ENCODE data around the gene FAM237A.

Gene FAM237A

DNA sequence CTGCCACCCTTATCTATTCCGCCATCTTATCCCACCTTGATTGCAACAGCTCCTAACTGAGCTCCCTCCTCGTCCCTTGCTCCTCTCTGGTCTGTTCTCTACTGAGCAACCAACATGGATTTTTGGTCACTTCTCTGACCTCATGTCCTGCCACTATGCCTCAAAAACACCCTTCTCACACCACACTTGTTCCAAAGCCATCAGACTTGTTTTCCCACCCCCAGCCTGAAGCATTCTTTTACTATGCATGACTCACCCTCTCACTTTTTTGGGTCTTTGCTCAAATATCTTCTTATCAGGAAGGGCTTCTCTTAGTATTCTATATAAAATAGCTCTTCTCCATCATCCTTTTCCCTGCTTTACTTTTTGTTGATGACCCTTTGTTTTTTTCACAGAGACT, 2.7 kb upstream of the FAM237A start:
- no peak for TF ChIP-seq GATA2 (IDR thresholded peaks at IDR 0.05; ENCODE audit: low read depth, low read length)
- no peak for TF ChIP-seq GATA3 (IDR thresholded peaks at IDR 0.05; ENCODE audit: low read depth, low read length)

DNA sequence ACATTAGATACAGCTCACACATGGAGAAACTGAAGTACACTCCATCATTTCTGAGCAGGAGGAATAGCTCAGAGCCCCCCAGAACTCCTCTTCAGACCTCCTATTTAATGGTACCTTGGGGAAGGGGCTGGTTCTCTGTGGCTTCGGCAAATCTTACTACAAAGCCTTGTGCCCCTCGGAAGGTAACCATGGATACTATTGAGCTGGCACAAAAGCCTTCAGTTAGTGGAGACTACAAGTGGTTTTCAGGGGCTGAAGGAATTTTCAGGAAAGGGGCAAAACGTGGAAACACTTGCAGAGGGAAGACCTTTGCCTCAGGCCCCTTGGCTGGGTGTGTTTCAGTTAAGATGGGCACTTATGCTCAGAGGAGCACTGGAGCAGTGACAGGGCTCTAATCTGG, 1.1 kb upstream of the FAM237A start:
- TF ChIP-seq GATA2 (IDR thresholded peaks at IDR 0.05; ENCODE audit: low read depth, low read length) (no peak), GATA3 (IDR thresholded peaks at IDR 0.05; ENCODE audit: low read depth, low read length) (no peak)

DNA sequence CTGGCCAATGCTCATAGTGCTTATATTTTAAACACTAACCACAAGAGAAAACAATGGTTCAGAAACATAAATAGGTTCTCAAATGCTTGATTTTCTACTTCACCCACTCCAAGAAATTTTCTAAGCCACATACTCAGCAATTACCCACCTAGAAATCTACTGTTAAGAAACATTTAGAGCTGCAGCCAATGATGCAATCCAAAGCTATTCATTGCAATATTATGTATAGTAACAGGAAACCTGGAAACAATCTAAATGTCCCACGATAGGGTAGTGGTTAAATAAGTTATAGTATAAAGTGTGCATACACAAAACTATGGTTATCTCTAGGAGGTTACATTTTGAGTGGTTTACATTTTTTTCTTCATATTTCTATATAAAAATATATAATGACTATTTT, 5.7 kb downstream of the FAM237A start:
- TF ChIP-seq GATA2 (IDR thresholded peaks at IDR 0.05; ENCODE audit: low read depth, low read length) (no peak), GATA3 (IDR thresholded peaks at IDR 0.05; ENCODE audit: low read depth, low read length) (no peak)

DNA sequence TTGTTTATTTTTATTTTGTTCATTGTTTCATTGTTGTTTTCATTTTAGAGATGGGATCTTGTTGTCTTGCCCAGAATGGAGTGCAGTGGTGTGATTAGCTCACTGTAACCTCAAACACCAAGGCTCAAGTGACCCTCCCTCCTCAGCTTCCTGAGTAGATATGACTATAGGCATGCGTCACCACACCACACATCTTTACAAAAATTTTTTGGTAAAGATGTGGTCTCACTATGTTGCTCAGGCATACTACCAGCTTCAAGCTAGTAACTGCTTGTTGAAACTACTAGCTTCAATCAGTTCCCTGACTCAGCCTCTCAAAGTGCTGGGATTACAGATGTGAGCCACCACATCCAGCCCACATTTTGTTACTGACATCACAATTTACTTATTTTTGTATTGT, 14.8 kb downstream of the FAM237A start:
- no peak for TF ChIP-seq GATA3 (IDR thresholded peaks at IDR 0.05; ENCODE audit: low read depth, low read length)
- no peak for TF ChIP-seq GATA2 (IDR thresholded peaks at IDR 0.05; ENCODE audit: low read depth, low read length)

DNA sequence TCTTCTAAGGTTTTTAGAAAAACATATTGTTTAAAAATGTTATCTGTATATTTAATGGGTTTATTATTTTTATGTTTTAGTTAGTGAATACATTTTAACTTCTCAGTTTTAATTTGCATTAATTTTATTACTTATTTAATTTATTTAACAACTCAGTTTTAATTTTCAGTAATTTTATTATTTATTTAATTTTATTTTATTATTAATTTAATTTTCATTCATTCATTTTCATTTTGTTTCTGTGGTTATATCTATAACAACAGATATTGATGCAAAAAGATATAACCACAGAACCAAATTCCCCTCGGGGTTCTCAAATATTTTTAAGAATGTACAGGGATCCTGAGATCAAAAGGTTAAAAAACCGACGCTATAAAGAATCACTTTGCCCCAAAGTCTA, 23.0 kb downstream of the FAM237A start:
- TF ChIP-seq GATA2 (IDR thresholded peaks at IDR 0.05; ENCODE audit: low read depth, low read length) (no peak), GATA3 (IDR thresholded peaks at IDR 0.05; ENCODE audit: low read depth, low read length) (no peak)

DNA sequence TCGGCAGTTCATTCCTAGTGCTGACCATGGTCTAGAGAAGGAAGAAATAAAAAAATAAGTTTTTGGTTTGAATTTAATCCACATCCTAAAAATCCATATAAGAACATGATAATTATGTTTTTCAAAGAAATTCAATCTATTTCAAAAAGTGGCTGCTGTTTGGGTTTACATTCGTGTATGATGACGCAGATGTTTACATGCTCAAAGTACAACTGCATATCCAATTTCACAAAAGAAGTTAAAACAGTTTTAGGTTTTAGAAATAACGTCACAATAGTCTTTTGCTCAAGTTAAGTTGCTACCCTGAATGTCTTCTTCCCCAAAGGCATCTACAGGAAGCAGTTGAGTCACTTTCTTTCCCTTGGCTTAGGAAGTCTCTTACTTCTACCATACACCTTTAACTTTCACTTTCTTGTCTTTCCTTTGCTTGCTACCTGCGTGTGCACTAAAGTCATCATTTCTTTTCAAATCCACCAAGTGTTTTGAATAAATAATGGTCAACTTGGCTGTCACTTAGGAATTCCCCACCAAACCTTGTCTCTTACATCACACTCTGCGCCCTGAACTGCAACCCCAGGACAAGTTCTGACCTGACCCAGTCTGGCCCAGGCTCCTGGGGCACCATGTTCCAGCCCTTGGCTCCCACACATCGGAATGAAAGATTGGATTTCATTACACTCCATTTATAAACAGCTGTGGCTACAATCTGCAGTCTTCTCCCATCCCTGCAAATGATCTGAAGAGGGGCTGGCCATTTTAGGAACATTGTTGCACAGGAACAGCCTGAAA, 28.4 kb downstream of the FAM237A start:
- no peak for TF ChIP-seq GATA3 (IDR thresholded peaks at IDR 0.05; ENCODE audit: low read depth, low read length)
- no peak for TF ChIP-seq GATA2 (IDR thresholded peaks at IDR 0.05; ENCODE audit: low read depth, low read length)

DNA sequence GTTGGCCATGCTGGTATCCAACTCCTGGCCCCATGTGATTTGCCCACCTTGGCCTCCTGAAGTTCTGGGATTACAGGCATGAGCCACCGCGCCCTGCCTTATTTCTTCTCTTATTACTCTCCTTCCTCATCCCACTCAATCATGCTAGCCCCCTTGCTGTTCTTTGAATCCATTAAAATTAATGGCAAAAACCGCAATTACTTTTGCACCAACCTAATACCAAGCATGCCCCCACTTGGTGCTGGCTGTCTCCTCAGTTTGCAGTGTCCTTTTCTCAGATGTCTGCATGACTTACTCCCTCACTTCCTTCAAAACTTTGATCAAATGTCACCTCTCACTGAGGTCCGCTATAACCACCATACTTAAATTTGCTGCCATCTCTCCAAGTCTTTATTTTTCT, 41.3 kb downstream of the FAM237A start:
- TF ChIP-seq GATA3 (IDR thresholded peaks at IDR 0.05; ENCODE audit: low read depth, low read length) (no peak), GATA2 (IDR thresholded peaks at IDR 0.05; ENCODE audit: low read depth, low read length) (no peak)

DNA sequence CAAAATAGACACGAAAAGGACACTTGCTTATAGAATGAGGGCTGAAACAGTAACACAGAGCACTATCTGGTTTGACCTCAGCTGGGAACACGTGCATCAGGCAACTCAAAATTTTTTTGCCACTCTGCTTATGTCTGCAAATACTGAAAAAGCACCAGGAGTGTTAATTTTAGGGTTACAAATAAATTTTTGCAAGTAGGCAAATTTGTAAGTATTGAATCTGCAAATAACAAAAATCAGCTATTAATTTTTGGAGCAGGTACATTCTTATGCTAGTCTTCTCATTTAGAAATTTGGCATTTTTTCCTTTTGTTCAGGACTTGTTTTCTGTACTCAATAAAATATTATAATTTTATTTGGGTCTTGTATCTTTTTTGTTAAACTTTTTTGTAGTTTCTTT, 46.2 kb downstream of the FAM237A start:
- TF ChIP-seq GATA2 (IDR thresholded peaks at IDR 0.05; ENCODE audit: low read depth, low read length) (no peak), GATA3 (IDR thresholded peaks at IDR 0.05; ENCODE audit: low read depth, low read length) (no peak)

DNA sequence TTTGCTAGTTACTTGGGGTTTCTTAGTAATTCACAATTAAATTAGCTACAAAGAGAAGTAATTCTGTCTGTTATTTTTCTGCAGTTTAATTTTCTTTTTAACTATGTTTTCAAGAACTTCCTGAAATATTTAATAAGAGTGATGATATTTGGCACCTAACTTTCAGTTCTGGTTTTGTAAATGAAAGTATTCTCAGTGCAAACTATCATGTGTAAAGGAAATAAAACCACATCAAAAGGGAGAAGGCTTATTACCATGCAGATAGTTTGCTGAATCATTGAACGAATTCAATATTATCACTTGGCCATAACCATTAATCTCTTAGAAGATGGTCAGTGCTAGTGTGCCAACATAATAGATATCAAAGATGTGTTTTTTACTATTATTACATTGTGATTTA, 46.7 kb downstream of the FAM237A start:
- TF ChIP-seq GATA2 (IDR thresholded peaks at IDR 0.05; ENCODE audit: low read depth, low read length) (no peak), GATA3 (IDR thresholded peaks at IDR 0.05; ENCODE audit: low read depth, low read length) (no peak)

DNA sequence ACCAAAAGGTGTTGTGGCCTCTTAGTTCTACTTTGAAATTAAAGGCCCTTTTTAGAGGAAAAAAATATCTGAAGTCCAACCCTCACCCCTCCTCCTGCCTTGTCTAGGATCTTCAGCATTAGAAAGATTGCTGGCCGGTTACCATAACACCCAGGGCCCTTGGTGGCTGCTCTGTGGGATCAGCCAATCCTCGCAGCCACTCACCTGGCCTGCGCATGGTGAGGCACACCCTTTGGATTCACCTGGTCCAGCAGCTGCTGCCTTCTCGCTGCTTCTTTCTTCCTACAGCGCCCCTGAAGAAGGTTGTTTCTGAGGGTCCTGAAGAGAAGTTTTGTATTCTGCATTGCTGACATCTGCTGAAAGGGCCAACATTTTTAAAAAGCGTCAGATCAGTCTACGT, 50.7 kb downstream of the FAM237A start:
- TF ChIP-seq GATA2 (IDR thresholded peaks at IDR 0.05; ENCODE audit: low read depth, low read length) (no peak), GATA3 (IDR thresholded peaks at IDR 0.05; ENCODE audit: low read depth, low read length) (no peak)

DNA sequence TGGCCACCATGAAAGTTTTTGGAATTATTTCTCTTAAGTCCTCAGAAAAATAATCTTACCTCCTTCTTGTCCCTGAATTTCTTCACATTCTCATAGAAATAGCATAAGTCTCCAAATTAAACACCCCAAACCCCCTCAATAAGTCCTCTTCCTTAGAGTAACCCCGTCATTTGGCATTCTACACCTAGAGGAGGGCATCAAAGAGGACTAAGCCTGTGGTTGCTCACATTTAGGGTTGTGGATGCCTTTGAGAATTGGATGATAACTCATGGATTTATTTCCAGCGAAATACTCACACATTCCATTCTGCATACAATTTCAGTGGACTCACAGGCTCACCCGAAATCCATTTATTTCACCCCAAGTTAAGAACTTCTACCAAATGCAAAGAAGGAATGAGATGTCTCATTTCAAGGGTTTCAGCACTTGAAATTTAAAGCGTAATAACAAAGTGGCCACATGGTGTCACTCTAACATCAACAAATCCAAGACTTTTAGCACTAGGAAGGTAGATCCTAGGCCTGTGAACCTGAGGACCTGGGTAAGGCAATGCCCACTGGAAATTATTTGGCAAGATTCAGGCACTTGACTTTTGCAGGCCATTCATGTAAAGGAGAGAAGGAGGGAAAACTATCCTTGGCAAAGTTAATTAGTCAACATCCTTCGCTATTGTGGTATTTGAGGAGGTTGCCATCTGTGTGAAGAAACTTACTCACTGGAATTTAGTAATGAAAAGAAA, 51.3 kb downstream of the FAM237A start:
- no peak for TF ChIP-seq GATA3 (IDR thresholded peaks at IDR 0.05; ENCODE audit: low read depth, low read length)
- TF ChIP-seq GATA2 (IDR thresholded peaks at IDR 0.05; ENCODE audit: low read depth, low read length) = no peak

DNA sequence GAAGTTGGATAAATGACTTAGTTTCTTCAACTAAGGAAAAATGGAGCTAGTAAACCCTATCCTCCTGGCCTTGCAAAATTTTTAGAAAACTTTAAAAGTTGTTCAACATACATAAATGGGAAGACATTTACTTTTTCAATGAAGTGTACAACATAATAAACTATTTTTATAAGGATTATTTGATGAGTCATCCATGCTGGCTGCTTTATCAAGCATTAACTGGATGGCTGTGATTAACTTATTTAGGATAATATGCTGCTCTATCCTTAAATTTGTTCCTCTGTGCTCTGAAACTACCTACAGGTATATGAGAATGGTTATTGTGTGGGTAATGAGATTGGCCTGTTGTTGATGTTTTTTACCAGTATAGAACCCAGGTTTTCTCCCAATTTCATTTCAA, 54.6 kb downstream of the FAM237A start:
- TF ChIP-seq GATA2 (IDR thresholded peaks at IDR 0.05; ENCODE audit: low read depth, low read length) (no peak), GATA3 (IDR thresholded peaks at IDR 0.05; ENCODE audit: low read depth, low read length) (no peak)

DNA sequence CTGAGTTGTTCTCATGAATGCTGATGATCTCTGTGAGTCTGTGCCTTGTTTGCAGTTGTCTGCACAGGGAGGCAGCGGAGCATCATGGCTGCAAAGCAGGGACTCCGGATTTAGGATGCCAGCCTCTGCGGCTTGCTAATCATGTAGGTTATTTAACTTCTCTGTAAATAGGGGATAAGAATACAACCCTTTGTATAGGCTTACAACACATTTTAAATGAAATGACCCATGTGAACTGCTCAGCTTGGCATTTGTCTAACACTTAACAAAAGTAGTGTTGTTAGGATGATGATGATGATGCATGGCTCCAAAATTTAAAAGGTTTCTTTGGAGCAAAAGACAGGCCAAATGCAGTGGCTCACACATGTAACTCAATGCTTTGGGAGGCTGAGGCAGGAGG, 56.5 kb downstream of the FAM237A start:
- TF ChIP-seq GATA3 (IDR thresholded peaks at IDR 0.05; ENCODE audit: low read depth, low read length) (no peak), GATA2 (IDR thresholded peaks at IDR 0.05; ENCODE audit: low read depth, low read length) (no peak)
